A549 (cell line): ENCODE data around the gene OMP.

Experiments used
- CEBPB ChIP-seq, 2 experiments: fragments of >200 bp in 1 of 2; sonication (Bioruptor Twin) in 1 of 2; formaldehyde crosslinking in 1 of 2; IDR thresholded peaks; 2 replicates each; pipeline ENCODE4 v1.6.1; 2012 to 2016
- CHD2 ChIP-seq: fragments of 150-350 bp; IDR thresholded peaks from 2 replicates; pipeline ENCODE4 v1.6.1; 2014; ENCODE audit warnings: low read length; ENCODE audit not compliant: partially characterized antibody
- CTCF ChIP-seq: fragments of >200 bp; sonication (Bioruptor Twin); formaldehyde crosslinking; IDR thresholded peaks from 3 replicates; pipeline ENCODE4 v1.5.1; 2016
- EP300 ChIP-seq, 2 experiments: fragments of >200 bp; sonication (Bioruptor Twin); formaldehyde crosslinking; IDR thresholded peaks; 2 replicates in 1 of 2; 3 replicates in 1 of 2; pipeline ENCODE4 v1.6.1; 2016 to 2017
- MAX ChIP-seq: IDR thresholded peaks from 2 replicates; pipeline ENCODE4 v1.6.1; 2012
- RCOR1 ChIP-seq: fragments of 150-350 bp; IDR thresholded peaks from 2 replicates; pipeline ENCODE4 v1.6.1; 2014; ENCODE audit warnings: antibody characterized with exemption, low read length, low read depth
- RNF2 ChIP-seq: fragments of 200-600 bp; sonication (generic); IDR thresholded peaks from 2 replicates; pipeline ENCODE4 v1.6.1; 2016; ENCODE audit warnings: low read depth, mild to moderate bottlenecking, antibody characterized with exemption, moderate library complexity, borderline replicate concordance
- SMC3 ChIP-seq: fragments of >200 bp; sonication (Bioruptor Twin); formaldehyde crosslinking; IDR thresholded peaks from 3 replicates; pipeline ENCODE4 v1.6.1; 2018; ENCODE audit warnings: inconsistent platforms

- TF ChIP-seq CEBPB (IDR thresholded peaks at IDR 0.05) (no peak), CTCF (no peak), EP300 (IDR thresholded peaks at IDR 0.05) (no peak), MAX (no peak), CHD2 (no peak), SMC3 (no peak), RNF2 (no peak), RCOR1 (no peak)
Measured at GRCh38 chr11:77125191-77125590, 22.6 kb downstream of the OMP start.
